HepG2 (cell line): ENCODE data around the gene SUN5.

Experiments used
- EZH2 ChIP-seq: conservative IDR thresholded peaks from 2 replicates; pipeline ENCODE4 v1.6.1; 2012; ENCODE audit warnings: mild to moderate bottlenecking, low read depth, low read length, moderate library complexity
- KLF6 ChIP-seq: IDR thresholded peaks from 2 replicates; pipeline ENCODE4 v1.8.0; 2016; ENCODE audit warnings: missing biosample characterization, missing genetic modification reagents
- ZNF557 ChIP-seq: sonication (generic); formaldehyde crosslinking; IDR thresholded peaks from 2 replicates; pipeline ENCODE4 v1.4.0; 2020; ENCODE audit warnings: missing genetic modification reagents

GRCh38 chr20:32960222-32960518 lies 44.1 kb downstream of the SUN5 start:
- TF ChIP-seq EZH2 (no peak), KLF6 (CRISPR knock-in tag) (no peak), ZNF557 (no peak)
